ENCODE data around the gene FH. TPM values are rescaled to one million over a fixed set of nuclear protein-coding genes. Genes with fewer than 3 reads are reported as not detected.
A peak's percentile ranks its signal among the peaks of the same experiment; 100 is the strongest.

The FH gene
- total RNA-seq, 1 donor from 2014 or later = 42.1 TPM

DNA sequence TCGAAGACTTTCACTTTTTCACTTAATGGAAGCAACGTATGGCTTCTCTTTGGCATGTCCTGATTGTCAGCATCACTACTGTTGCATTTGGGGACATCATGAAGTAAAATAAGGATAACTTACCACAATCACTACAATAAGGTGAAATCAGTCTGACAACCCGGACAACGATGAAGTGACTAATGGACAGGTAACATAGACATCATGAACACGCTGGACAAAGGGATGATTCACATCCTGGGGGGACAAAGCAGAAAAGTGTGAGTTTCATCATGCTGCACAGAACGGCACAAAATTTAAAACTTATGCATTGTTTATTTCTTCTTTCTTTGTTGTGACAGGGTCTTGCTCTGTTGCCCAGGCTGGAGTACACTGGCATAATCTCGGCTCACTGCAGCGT is 53.9 kb downstream of the FH start:
- ATAC-seq = no peak
- Histone ChIP-seq H3K27me3 (ENCODE audit: low read depth) (no peaks in the 10 kb centered on the region), H3K9me3 (no peaks in the 10 kb centered on the region), H3K27ac (no peak overlapping the region), H3K4me3 (no peak overlapping the region), H3K36me3 (no peaks in the 10 kb centered on the region), H3K4me1 (no peaks in the 10 kb centered on the region)
- TF ChIP-seq, protein P1, sequence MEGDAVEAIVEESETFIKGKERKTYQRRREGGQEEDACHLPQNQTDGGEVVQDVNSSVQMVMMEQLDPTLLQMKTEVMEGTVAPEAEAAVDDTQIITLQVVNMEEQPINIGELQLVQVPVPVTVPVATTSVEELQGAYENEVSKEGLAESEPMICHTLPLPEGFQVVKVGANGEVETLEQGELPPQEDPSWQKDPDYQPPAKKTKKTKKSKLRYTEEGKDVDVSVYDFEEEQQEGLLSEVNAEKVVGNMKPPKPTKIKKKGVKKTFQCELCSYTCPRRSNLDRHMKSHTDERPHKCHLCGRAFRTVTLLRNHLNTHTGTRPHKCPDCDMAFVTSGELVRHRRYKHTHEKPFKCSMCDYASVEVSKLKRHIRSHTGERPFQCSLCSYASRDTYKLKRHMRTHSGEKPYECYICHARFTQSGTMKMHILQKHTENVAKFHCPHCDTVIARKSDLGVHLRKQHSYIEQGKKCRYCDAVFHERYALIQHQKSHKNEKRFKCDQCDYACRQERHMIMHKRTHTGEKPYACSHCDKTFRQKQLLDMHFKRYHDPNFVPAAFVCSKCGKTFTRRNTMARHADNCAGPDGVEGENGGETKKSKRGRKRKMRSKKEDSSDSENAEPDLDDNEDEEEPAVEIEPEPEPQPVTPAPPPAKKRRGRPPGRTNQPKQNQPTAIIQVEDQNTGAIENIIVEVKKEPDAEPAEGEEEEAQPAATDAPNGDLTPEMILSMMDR (IDR thresholded peaks at IDR 0.05) = no peak
- no peak for DNase-seq
- intact Hi-C loops (cut with DNase I) = no loop called here

DNA sequence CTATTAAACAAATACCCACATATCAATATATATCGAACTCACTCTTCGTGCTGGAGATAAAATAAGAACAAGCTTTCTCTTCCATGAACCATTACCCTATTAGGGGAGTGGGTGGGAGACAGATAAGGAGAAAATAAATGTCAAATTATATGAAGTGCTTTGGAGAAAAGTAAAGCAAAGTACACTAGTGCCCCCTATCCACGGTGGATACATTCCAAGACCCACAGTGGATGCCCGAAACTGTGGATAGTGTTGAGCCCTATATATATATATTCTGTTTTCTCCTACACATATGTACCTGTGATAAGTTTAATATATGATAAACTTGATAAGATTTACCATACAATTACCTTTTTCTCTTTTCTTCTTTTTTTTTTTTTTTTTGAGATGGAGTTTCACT is 54.6 kb downstream of the FH start:
- TF ChIP-seq, protein P1 (IDR thresholded peaks at IDR 0.05) = no peak
- intact Hi-C loops (cut with DNase I) = no loop called here
- DNase-seq (no peak), ATAC-seq (no peak)
- H3K36me3 ChIP-seq = no peaks in the 10 kb centered on the region
- H3K27ac ChIP-seq = no peak overlapping the region
- H3K4me3 ChIP-seq = no peak overlapping the region
- no peaks in the 10 kb centered on the region for H3K4me1 ChIP-seq
- H3K27me3 ChIP-seq (ENCODE audit: low read depth) = no peaks in the 10 kb centered on the region
- H3K9me3 ChIP-seq = no peaks in the 10 kb centered on the region

DNA sequence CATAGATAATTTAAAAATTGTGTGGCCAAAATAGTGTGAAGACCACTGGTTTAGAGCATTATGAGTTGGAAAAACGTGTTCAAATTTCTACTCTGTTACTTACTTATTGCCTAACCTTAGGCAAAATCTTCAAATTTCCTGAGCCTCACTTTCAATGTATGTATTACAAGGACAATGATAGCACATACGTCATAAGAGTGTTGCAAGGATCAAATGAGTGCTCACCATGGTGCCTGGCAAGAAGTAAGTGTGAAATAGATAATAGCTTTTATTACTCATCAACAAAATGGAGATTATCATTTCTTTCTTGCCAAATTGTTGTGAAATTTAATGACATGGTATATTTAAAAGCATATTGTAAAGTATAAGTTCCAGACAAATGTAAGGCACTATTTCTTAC is 57.2 kb downstream of the FH start:
- H3K27me3 ChIP-seq (ENCODE audit: low read depth) = no peaks in the 10 kb centered on the region
- H3K4me1 ChIP-seq = no peaks in the 10 kb centered on the region
- H3K36me3 ChIP-seq = no peaks in the 10 kb centered on the region
- TF ChIP-seq, protein P1 (IDR thresholded peaks at IDR 0.05) = no peak
- intact Hi-C loops (cut with DNase I) = no loop called here
- ATAC-seq = no peak
- H3K27ac ChIP-seq = no peak overlapping the region
- H3K4me3 ChIP-seq = no peak overlapping the region
- H3K9me3 ChIP-seq = no peaks in the 10 kb centered on the region
- DNase-seq = no peak

DNA sequence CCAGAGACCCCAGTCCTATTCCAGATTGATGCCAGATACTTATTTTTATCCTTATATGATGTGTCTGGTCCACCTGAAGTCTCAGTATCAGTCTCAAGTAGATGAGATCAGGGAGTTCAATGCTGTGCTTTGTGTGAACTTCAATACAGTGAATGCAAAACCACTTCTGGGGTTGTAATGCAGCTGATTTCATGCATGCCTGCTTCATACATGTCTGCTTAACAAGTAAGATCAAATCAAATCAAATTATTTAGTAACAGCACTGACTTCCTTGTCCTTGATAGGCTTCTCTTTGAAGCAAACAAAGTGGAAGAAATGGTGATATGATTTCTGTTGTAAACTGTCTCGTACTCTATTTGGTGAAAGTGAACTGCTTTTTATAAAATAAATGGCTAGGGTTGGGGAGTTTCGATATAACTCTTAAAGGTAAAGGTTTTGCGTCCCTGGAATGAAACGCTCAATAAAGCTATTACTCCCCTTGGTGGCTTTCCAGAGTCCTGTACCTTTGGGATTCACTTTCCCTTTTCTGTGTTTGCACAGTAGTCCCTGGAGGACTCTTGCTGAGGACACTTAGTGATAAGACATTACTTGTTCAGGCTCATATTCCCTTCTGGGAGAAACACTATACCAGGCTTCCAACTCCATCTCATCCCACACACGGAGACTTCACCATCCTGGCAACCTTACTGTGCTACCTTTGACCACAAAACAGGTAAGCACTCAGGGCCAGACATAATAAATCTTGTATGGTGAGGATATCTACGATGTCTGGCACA is 59.3 kb downstream of the FH start:
- H3K27me3 ChIP-seq (ENCODE audit: low read depth) = no peaks in the 10 kb centered on the region
- TF ChIP-seq, protein P1 (IDR thresholded peaks at IDR 0.05) = no peak
- H3K27ac ChIP-seq = no peak overlapping the region
- H3K4me3 ChIP-seq = no peak overlapping the region
- intact Hi-C loops (cut with DNase I) = no loop called here
- H3K36me3 ChIP-seq = no peaks in the 10 kb centered on the region
- H3K9me3 ChIP-seq = no peaks in the 10 kb centered on the region
- DNase-seq = no peak
- peak; percentile 33 to 47 for ATAC-seq
- H3K4me1 ChIP-seq = no peaks in the 10 kb centered on the region

DNA sequence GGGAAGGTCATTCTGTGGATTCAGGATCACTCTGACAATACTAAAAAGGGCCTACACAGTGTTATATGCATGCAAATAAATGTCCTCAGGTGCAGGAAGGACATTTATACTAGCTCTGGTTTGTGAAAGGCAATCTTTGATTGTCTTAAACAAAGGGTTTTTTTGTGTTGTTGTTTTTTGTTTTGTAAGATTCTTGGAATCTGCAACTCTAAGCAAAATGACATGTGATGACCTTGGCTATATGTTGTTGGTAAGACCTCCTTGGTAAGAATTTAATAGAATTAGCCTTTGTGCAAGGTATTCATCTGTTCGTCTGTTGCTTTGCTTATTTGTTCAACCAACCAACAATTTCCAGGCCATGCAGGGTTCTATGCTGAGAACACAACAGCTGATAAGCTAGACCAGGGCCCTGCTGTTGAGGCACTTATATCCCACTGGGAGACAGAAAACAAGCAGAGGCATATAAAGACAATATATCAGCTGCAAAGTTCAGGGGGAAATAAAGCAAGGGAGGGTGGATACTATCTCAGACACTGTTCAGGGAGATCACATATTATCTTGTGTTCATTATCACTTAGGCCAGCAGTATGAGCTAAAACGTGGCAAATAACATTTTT is 60.3 kb downstream of the FH start:
- Histone ChIP-seq H3K36me3 (no peaks in the 10 kb centered on the region), H3K9me3 (no peaks in the 10 kb centered on the region), H3K4me1 (no peaks in the 10 kb centered on the region), H3K27ac (no peak overlapping the region), H3K27me3 (ENCODE audit: low read depth) (no peaks in the 10 kb centered on the region), H3K4me3 (no peak overlapping the region)
- intact Hi-C loops (cut with DNase I) = no loop called here
- no peak for DNase-seq
- TF ChIP-seq, protein P1 (IDR thresholded peaks at IDR 0.05) = no peak
- no peak for ATAC-seq

All from lower lobe of right lung (tissue), 2 donors.